Measurements from ENCODE around the gene KCNAB1. TPM values are rescaled to one million over a fixed set of nuclear protein-coding genes. Genes with fewer than 3 reads are reported as not detected.

The KCNAB1 gene
- total RNA-seq, 3 donors from 2014 or later (not counting 1 experiment from before 2014, with no cell fraction given): not detected

- Mint-ChIP-seq H3K27me3 (ENCODE audit: low read depth in 2 of 2) (peaks cover 13 to 15% of the 10 kb centered on the region in 2 donors), H3K4me3 (no peak overlapping the region), H3K4me1 (no peaks in the 10 kb centered on the region), H3K27ac (no peak overlapping the region), H3K9me3 (no peaks in the 10 kb centered on the region), H3K36me3 (no peaks in the 10 kb centered on the region)
- no peaks in the 10 kb centered on the region for H3K4me1 ChIP-seq (ENCODE audit: control insufficient read depth, insufficient read depth, low read length)
- no peak for TF ChIP-seq CTCF (IDR thresholded peaks at IDR 0.05)
- H3K27ac ChIP-seq (ENCODE audit: low read length): no peak overlapping the region
- ATAC-seq (no peak), DNase-seq (no peak)
- no peaks in the 10 kb centered on the region for H3K27me3 ChIP-seq (ENCODE audit: control insufficient read depth, insufficient read depth, low read length)
- WGBS (ENCODE audit: insufficient coverage): 90% methylated on average over 4 of the region's 4 CpGs
- no peak overlapping the region for H3K4me3 ChIP-seq (ENCODE audit: low read length)
- intact Hi-C loops (cut with micrococcal nuclease): no loop called here
- H3K9me3 ChIP-seq (ENCODE audit: control insufficient read depth, insufficient read depth, low read length): no peaks in the 10 kb centered on the region
- no peaks in the 10 kb centered on the region for H3K36me3 ChIP-seq (ENCODE audit: control insufficient read depth, insufficient read depth, low read length)
Measured at GRCh38 chr3:156209631-156210335, 89.4 kb downstream of the KCNAB1 start.

GRCh38 chr3:156211583-156211982, 91.2 kb downstream of the KCNAB1 start:
- H3K9me3 Mint-ChIP-seq: no peaks in the 10 kb centered on the region
- intact Hi-C loops (cut with micrococcal nuclease): no loop called here
- ATAC-seq (no peak), DNase-seq (no peak)
- TF ChIP-seq CTCF (IDR thresholded peaks at IDR 0.05): no peak
- Histone ChIP-seq H3K4me1 (ENCODE audit: control insufficient read depth, insufficient read depth, low read length) (no peaks in the 10 kb centered on the region), H3K27me3 (ENCODE audit: control insufficient read depth, insufficient read depth, low read length) (no peaks in the 10 kb centered on the region), H3K4me3 (ENCODE audit: low read length) (no peak overlapping the region), H3K27ac (ENCODE audit: low read length) (no peak overlapping the region), H3K9me3 (ENCODE audit: control insufficient read depth, insufficient read depth, low read length) (no peaks in the 10 kb centered on the region), H3K36me3 (ENCODE audit: control insufficient read depth, insufficient read depth, low read length) (no peaks in the 10 kb centered on the region)
- WGBS (ENCODE audit: insufficient coverage): 19% methylated on average over 2 of the region's 2 CpGs
- H3K27me3 Mint-ChIP-seq (ENCODE audit: low read depth in 2 of 2): peaks cover 7 to 15% of the 10 kb centered on the region in 2 donors
- H3K27ac Mint-ChIP-seq: no peak overlapping the region
- no peaks in the 10 kb centered on the region for H3K4me1 Mint-ChIP-seq
- no peaks in the 10 kb centered on the region for H3K36me3 Mint-ChIP-seq
- no peak overlapping the region for H3K4me3 Mint-ChIP-seq

GRCh38 chr3:156214676-156215075, 94.3 kb downstream of the KCNAB1 start:
- no peak overlapping the region for H3K27ac Mint-ChIP-seq
- Histone ChIP-seq H3K36me3 (ENCODE audit: control insufficient read depth, insufficient read depth, low read length) (no peaks in the 10 kb centered on the region), H3K27ac (ENCODE audit: low read length) (no peak overlapping the region), H3K4me3 (ENCODE audit: low read length) (no peak overlapping the region), H3K4me1 (ENCODE audit: control insufficient read depth, insufficient read depth, low read length) (no peaks in the 10 kb centered on the region), H3K27me3 (ENCODE audit: control insufficient read depth, insufficient read depth, low read length) (no peaks in the 10 kb centered on the region), H3K9me3 (ENCODE audit: control insufficient read depth, insufficient read depth, low read length) (no peaks in the 10 kb centered on the region)
- TF ChIP-seq CTCF (IDR thresholded peaks at IDR 0.05): no peak
- peaks cover 13 to 15% of the 10 kb centered on the region in 2 donors for H3K27me3 Mint-ChIP-seq (ENCODE audit: low read depth in 2 of 2)
- no peaks in the 10 kb centered on the region for H3K9me3 Mint-ChIP-seq
- no peak for ATAC-seq
- intact Hi-C loops (cut with micrococcal nuclease): no loop called here
- no peaks in the 10 kb centered on the region for H3K4me1 Mint-ChIP-seq
- 88% methylated on average over 6 of the region's 6 CpGs for WGBS (ENCODE audit: insufficient coverage)
- no peak overlapping the region for H3K4me3 Mint-ChIP-seq
- H3K36me3 Mint-ChIP-seq: no peaks in the 10 kb centered on the region
- no peak for DNase-seq

- no peaks in the 10 kb centered on the region for H3K9me3 ChIP-seq (ENCODE audit: control insufficient read depth, insufficient read depth, low read length)
- no peak for DNase-seq
- no peak for ATAC-seq
- H3K27me3 ChIP-seq (ENCODE audit: control insufficient read depth, insufficient read depth, low read length): no peaks in the 10 kb centered on the region
- no peaks in the 10 kb centered on the region for H3K4me1 Mint-ChIP-seq
- no peaks in the 10 kb centered on the region for H3K9me3 Mint-ChIP-seq
- H3K36me3 ChIP-seq (ENCODE audit: control insufficient read depth, insufficient read depth, low read length): no peaks in the 10 kb centered on the region
- H3K4me3 ChIP-seq (ENCODE audit: low read length): no peak overlapping the region
- intact Hi-C loops (cut with micrococcal nuclease): no loop called here
- TF ChIP-seq CTCF (IDR thresholded peaks at IDR 0.05): no peak
- no peak overlapping the region for H3K27ac ChIP-seq (ENCODE audit: low read length)
- H3K36me3 Mint-ChIP-seq: no peaks in the 10 kb centered on the region
- H3K4me3 Mint-ChIP-seq: no peak overlapping the region
- peaks cover 13 to 15% of the 10 kb centered on the region in 2 donors for H3K27me3 Mint-ChIP-seq (ENCODE audit: low read depth in 2 of 2)
- no peak overlapping the region for H3K27ac Mint-ChIP-seq
- WGBS (ENCODE audit: insufficient coverage): 84% methylated on average over 3 of the region's 3 CpGs
- no peaks in the 10 kb centered on the region for H3K4me1 ChIP-seq (ENCODE audit: control insufficient read depth, insufficient read depth, low read length)
Measured at GRCh38 chr3:156215751-156216150, 95.4 kb downstream of the KCNAB1 start.

All from natural killer cell (primary cell).